KMS-11 (cell line): ENCODE data around the gene C1orf122.

ENCODE experiments used
- H2AFZ ChIP-seq: fragments of 200-600 bp; sonication (generic); 2 replicates; pipeline ENCODE4 v1.6.1; 2016; ENCODE audit warnings: antibody characterized with exemption, mixed run types, low read depth
- H3K27ac ChIP-seq: fragments of 200-600 bp; sonication (generic); 2 replicates; pipeline ENCODE4 v1.6.1; 2016; ENCODE audit warnings: mild to moderate bottlenecking, mixed run types
- H3K27me3 ChIP-seq: fragments of 200-600 bp; sonication (generic); 2 replicates; pipeline ENCODE4 v1.6.1; 2017; ENCODE audit warnings: mild to moderate bottlenecking, low read depth, mixed run types, moderate library complexity; ENCODE audit not compliant: insufficient read depth
- H3K36me3 ChIP-seq: fragments of 200-600 bp; sonication (generic); 2 replicates; pipeline ENCODE4 v1.6.1; 2017; ENCODE audit warnings: mild to moderate bottlenecking, mixed run types; ENCODE audit not compliant: insufficient read depth
- H3K4me1 ChIP-seq: fragments of 200-600 bp; sonication (generic); 2 replicates; pipeline ENCODE4 v1.6.1; 2016; ENCODE audit warnings: mild to moderate bottlenecking, low read depth, mixed run types; ENCODE audit not compliant: poor library complexity, severe bottlenecking
- H3K4me2 ChIP-seq: fragments of 200-600 bp; sonication (generic); 2 replicates; pipeline ENCODE4 v1.7.0; 2016; ENCODE audit warnings: mild to moderate bottlenecking, mixed run types
- H3K4me3 ChIP-seq: fragments of 200-600 bp; sonication (generic); IDR thresholded peaks from 2 replicates; pipeline ENCODE4 v1.6.1; 2017; ENCODE audit warnings: low read depth, low read length, mixed read lengths; ENCODE audit not compliant: insufficient read depth
- H3K79me2 ChIP-seq: fragments of 200-600 bp; sonication (generic); 2 replicates; pipeline ENCODE4 v1.6.1; 2016; ENCODE audit warnings: low read depth, mixed run types; ENCODE audit not compliant: insufficient read depth
- H3K9ac ChIP-seq: fragments of 200-600 bp; sonication (generic); 2 replicates; pipeline ENCODE4 v1.6.1; 2016; ENCODE audit warnings: mild to moderate bottlenecking, mixed run types
- H4K20me1 ChIP-seq: fragments of 200-600 bp; sonication (generic); 2 replicates; pipeline ENCODE4 v1.6.1; 2016; ENCODE audit warnings: mild to moderate bottlenecking, mixed run types; ENCODE audit not compliant: insufficient read depth
- CTCF ChIP-seq: fragments of 200-600 bp; sonication (generic); conservative IDR thresholded peaks from 2 replicates; pipeline ENCODE4 v1.6.1; 2017; ENCODE audit warnings: low read depth, mild to moderate bottlenecking, antibody characterized with exemption, low read length, moderate library complexity, mixed read lengths

C1orf122 gene

GRCh38 chr1:37763791-37764413, 43.7 kb upstream of the C1orf122 start:
- H3K79me2 ChIP-seq = no peaks in the 10 kb centered on the region

GRCh38 chr1:37764414-37764825, 43.2 kb upstream of the C1orf122 start:
- Histone ChIP-seq H4K20me1 (no peaks in the 10 kb centered on the region), H3K9ac (no peak overlapping the region), H3K4me1 (no peaks in the 10 kb centered on the region), H3K27ac (no peak overlapping the region), H2AFZ (no peak overlapping the region), H3K36me3 (no peaks in the 10 kb centered on the region), H3K79me2 (no peaks in the 10 kb centered on the region), H3K27me3 (peaks cover 29% of the 10 kb centered on the region), H3K4me3 (no peak overlapping the region), H3K4me2 (no peak overlapping the region)
- no peak for TF ChIP-seq CTCF

More at GRCh38 chr1:37763791-37764413, 43.7 kb upstream of the C1orf122 start:
- Histone ChIP-seq H2AFZ (no peak overlapping the region), H3K4me1 (no peaks in the 10 kb centered on the region), H3K9ac (no peak overlapping the region), H4K20me1 (no peaks in the 10 kb centered on the region), H3K27ac (no peak overlapping the region), H3K4me2 (no peak overlapping the region), H3K4me3 (no peak overlapping the region), H3K27me3 (peaks cover 29% of the 10 kb centered on the region), H3K36me3 (no peaks in the 10 kb centered on the region)
- TF ChIP-seq CTCF = no peak

GRCh38 chr1:37764888-37765441, 42.6 kb upstream of the C1orf122 start, which contains the start of gene EPHA10:
TSS of gene EPHA10 (minus strand) at chr1:37765120. CDS start at chr1:37765066, 54 bp downstream.
- Histone ChIP-seq H3K36me3 (no peaks in the 10 kb centered on the region), H3K4me2 (peak within 1 kb of the TSS; percentile 27; the same call in 1 of the 2 replicates), H3K79me2 (no peaks in the 10 kb centered on the region), H4K20me1 (no peaks in the 10 kb centered on the region), H3K4me1 (no peaks in the 10 kb centered on the region), H3K27ac (no peak within 1 kb of the TSS), H3K4me3 (no peak within 1 kb of the TSS), H3K27me3 (peaks cover 29% of the 10 kb centered on the region), H2AFZ (peak within 1 kb of the TSS; percentile 50; the same call in 1 of the 2 replicates), H3K9ac (no peak within 1 kb of the TSS)
- no peak for TF ChIP-seq CTCF

GRCh38 chr1:37765916-37766664, 41.5 kb upstream of the C1orf122 start:
- H3K4me2 ChIP-seq = peak overlapping the region; percentile 27; the same call in 1 of the 2 replicates
- H3K27me3 ChIP-seq = peaks cover 29% of the 10 kb centered on the region
- H2AFZ ChIP-seq = peak overlapping the region; percentile 50; the same call in 1 of the 2 replicates
- H3K4me3 ChIP-seq = no peak overlapping the region
- H3K27ac ChIP-seq = no peak overlapping the region
- no peaks in the 10 kb centered on the region for H3K79me2 ChIP-seq
- no peaks in the 10 kb centered on the region for H3K36me3 ChIP-seq
- no peaks in the 10 kb centered on the region for H4K20me1 ChIP-seq
- TF ChIP-seq CTCF = no peak
- H3K9ac ChIP-seq = no peak overlapping the region
- H3K4me1 ChIP-seq = no peaks in the 10 kb centered on the region
